Suppressor macrophage treated with lipopolysaccharide for 4 hours (primary cell): ENCODE results near the gene NBL1.
A peak's percentile ranks its signal among the peaks of the same experiment; 100 is the strongest.

Source experiments
- DNase-seq: peaks from one replicate; pipeline ENCODE4 v3.0.0-alpha.2; 2020

The NBL1 gene

DNA sequence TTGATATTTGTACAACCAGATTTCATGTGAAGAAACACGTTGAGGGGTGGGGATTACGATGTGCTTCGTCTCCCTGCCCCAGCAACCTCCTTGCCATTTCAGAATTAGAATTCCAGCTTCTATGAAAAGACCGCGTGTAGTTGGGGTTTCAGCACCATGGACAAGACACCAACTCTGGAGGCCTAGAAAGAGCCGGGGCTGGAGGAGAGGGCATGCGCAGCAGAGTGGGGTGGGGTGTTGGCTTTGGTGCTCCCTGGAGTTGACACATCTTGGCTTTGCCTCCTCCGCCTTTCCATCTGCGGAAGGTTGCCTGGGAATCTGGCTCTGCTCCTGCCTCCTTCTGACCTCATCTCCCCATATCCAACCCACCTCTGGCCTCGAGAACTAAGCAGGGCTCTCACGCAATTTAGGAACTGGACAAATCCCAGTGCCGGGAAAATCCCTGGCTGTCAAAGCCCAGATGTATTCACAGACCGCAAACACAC, 32.4 kb downstream of the NBL1 start:
- peak; percentile 23 for DNase-seq

DNA sequence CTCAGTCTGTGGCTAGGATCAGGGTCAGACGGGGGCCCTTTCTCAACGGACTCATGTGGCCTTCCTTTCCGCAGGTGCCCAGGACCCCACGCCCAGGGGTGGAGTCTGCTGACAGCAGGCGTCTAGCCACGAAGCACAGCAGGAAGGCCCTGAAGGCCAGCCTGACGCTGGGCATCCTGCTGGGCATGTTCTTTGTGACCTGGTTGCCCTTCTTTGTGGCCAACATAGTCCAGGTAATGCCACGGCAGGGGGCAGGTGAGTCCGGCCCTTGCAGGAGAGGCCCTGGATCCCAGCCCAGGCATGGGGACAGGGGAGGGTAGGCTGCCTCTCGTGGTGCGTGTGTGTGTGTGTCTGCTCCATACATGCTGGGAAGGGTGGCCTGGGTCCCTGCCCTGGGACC, 34.4 kb downstream of the NBL1 start:
- no peak for DNase-seq

DNA sequence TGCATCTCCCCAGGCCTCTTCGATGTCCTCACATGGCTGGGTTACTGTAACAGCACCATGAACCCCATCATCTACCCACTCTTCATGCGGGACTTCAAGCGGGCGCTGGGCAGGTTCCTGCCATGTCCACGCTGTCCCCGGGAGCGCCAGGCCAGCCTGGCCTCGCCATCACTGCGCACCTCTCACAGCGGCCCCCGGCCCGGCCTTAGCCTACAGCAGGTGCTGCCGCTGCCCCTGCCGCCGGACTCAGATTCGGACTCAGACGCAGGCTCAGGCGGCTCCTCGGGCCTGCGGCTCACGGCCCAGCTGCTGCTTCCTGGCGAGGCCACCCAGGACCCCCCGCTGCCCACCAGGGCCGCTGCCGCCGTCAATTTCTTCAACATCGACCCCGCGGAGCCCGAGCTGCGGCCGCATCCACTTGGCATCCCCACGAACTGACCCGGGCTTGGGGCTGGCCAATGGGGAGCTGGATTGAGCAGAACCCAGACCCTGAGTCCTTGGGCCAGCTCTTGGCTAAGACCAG, 34.9 kb downstream of the NBL1 start:
- DNase-seq = no peak

DNA sequence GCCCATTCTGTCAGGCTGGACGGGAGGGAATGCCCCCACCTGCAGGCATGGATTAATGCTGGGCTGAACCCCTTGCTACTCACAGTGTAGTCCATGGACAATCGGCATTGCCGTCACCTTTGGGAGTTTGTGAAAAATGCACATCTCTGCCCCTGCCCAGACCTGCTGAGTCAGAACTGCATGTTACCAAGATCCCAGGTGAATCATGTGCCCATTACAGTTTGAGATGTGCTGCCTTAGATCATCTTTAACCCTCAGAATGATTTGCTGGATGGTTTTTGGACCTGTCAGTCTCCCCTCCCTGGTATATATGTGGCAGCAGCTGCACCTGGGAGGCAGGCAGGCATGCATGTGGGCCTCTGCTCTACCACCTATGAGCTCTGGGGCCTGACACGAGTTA, 35.6 kb downstream of the NBL1 start:
- DNase-seq = no peak

DNA sequence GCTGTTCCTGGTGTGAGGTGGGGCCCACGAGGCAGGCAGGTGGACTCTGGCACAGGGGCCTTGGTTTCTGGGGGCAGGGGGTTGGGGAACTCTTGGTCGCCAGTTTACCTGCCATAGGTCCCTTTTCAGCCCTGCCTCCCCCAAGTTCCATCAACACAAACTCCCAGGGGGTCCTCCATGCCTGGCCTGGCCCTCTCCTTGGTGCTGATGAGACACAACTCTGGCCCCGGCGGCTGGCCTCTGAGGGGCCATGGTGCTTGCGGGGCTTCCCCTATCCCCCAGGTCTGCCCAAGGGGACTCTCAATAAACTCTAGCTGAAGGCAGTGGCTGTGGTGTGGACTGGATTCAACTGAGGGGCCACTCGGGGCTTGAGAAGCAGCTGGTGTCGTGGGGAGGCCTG, 36.5 kb downstream of the NBL1 start:
- DNase-seq = no peak

DNA sequence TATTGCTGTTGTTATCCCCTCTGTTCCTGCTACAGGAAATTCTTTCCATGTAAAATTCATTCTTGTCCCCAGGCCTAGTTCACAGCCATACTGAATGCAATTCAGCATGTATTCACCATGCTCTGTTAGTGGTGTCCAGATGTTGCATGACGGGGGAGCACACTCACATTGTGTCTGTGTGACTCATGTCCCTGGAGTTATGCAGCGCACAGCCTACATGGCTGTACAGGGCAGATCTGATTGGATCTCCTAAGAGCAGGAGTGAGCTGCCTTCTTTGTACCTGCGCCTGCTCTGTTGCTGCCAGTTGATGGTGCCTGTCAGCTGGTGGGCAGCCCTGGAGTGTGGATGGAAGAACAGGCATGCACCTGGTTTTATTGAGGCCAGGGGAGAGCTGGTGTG, 38.1 kb downstream of the NBL1 start:
- DNase-seq = no peak

DNA sequence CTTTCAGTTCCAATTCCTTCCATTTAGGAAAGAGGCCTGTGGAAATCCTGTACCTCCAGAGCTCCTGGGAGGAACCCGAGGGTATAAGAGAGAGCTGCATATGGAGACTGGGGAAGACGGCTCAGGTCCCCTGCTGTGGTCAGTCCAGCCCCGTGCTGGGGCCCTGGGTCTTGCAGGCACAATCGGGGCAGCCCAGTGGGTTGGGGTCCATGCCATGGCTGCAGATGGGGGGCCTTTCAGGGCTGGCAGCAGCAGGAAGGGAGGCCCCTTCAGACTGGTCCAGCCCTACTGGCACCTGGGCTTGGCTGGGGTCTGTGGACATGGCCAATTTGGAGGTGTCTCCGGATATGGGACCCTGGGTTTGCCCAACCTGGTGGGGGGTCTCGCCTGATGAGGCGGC, 38.8 kb downstream of the NBL1 start:
- DNase-seq = no peak

DNA sequence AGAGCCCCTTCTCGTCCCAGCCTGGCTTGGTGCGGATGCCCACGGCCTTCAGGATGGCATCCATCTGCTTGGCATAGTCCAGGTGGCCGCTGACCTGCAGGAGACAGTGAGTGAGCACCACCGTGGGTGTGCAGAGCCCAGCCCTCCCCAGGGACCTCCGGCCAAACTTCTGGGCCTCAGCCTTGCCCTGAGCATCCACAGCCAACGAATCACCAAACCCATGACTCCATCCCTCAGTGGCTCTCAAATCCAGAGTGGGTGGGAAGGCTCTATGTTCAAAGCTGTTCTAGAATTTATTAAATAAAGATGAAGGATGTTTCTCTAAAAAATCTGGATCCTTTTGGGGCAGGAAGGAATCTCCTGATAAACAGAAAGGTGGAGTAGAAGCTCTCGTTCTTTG, 39.2 kb downstream of the NBL1 start:
- no peak for DNase-seq

DNA sequence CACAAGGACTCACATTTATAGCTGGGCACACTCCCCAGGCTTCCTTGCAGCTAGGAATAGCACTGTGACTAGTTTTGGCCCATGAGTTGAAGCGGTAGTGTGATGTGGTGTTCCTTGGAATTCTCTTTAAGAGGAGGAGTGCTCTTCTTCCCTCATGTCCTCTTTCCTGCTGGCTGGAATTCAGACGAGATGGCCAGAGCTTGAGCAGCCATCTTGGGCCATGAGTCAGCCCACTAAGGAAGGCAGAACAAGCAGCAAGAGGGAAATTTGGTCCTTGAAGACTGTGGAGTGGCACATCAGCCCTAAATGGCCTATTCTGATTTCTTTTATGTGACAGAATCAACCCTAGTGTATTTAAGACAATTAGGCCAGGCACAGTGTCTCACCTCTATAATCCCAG, 40.6 kb downstream of the NBL1 start:
- DNase-seq = no peak

DNA sequence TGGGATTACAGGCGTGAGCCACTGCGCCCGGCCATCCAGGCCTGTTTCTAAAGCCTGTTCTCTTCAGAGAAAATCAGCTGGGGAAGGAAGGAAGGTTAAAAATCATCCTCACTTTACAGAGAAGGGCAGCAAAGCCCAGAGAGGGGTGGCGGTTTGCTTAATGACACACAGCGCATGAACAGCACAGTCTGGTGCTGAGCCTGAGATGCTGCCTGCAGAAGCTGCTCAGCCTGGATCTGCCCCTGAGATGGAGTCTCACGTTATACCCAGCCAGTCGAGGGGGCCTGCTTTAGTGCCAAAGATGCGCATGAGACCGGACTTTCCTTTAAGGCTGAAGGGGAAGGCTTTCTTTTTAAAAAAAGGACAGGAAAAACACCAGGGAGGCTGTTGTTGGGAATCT, 41.9 kb downstream of the NBL1 start:
- DNase-seq = no peak

DNA sequence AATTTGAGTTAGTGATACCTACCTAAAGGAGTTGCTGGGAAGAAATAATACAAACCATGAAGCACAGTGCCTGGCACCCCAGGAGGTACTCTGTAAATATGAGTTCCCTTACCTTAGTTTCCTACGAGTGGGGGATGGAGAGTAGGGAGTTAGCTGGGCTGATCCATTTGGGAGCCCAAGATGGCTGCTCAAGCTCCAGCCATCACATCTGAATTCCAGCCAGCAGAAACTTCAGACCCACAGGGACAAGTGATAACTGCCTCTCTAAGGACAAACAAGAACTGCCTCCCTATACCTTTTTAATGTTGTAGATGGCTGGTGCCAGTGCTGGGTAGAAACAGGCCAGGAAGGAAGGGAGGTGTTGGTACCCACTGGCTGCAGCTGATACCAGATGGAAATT, 43.3 kb downstream of the NBL1 start:
- no peak for DNase-seq

DNA sequence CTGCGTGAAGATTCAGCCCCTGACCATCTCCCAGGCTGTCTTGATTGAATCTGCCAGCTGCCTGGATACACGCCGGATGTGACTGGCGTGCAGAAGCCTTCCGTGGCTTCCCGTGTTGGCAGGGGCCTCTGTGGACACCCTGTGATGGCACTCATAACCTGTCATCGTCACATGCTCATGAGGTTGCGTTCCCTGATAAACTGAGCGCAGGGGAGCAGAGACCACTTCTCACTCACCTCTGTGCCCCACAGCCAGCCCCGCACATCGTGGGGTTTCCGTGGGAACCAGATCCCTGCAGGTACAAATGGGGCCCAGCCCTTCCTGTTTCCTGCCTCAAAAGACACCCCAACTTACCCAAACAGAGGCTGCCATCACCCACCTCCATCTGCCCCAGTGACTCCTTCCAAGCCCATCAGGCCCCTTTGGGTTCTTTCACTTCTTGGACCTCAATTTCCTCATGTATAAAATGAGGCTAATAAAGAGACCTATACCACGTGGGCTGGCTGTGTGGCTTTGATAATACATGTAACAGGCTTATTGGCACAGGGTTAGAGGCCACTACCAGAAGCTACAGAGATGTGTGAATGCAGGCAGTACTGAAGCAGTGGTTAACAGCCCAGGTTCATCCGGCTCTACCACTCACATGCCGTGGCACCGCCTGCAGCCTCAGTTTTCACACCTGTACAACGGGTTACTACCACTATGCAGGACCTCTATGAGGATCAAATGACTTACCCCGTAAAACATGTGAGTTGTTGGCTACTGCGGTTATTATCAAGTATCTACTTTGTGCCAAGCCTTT, 44.1 kb downstream of the NBL1 start:
- DNase-seq = no peak

DNA sequence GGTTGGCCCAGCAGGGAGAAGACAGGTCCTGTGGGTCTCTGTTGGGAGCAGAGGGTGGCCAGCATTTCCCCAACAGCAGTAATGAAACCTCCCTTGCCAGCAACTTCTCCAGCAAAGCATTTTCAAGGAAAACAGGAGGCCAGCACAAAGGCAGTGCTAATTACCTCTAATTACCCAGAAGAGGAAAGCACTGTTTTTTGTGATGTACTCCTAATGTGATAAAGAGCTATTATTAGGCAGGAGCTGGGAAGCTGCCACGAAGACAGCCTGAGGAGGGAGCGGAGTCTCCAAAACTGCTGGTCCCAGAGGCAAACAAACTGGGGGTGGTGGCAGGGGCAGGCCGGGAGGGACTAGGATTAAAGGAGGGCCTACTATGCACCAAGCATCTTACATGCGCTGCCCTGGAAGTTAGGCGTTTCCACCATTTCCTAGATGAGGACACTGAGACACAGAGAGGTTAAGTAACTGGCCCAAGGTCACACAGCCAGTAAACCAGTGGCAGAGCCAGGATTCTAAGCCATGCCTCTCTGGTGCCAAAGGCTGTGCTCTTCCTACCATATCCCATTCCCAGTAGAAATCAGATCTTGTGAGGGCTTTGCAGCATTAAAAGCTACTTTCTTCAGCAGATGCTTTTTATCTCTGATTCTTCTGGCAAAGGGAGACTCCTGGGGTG, 45.1 kb downstream of the NBL1 start:
- DNase-seq = no peak

DNA sequence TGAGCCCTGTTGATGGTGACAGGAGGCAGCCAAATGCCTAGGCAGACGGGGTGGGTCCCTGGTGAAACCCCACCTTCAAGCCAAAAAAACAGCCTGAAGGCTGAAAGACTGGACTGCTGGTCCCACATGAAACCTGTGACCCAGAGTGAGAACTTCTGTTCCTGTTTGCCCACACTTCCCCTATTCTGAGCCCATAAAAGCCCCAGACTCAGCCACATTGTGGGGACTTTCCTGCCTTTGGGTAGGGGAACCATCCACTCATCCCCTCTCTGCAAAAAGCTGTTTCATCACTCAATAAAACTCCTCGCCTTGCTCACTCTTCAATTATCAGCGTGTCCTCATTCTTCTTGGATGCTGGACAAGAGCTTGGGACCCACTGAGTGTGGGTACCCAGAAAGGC, 45.7 kb downstream of the NBL1 start:
- DNase-seq = peak; percentile 46

DNA sequence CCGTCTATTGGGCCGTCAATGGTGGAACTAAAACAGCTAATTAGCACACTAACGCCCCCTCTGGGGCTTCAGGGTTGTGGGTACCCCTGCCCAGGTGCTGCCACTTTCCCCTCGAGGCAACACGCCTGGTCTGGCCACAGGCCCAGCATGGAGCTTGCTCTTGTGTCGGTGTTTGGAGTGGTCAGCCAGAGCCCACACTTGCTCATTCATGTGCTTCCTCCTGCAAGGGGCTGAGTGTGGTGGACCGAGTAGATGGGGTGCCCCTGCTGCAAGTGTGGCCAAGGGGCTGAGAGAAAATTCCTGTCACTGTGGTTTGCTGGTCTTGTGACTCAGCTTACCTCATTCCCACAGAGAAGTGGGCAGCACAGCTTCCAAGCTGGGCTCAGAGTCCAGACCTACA, 46.2 kb downstream of the NBL1 start:
- no peak for DNase-seq

DNA sequence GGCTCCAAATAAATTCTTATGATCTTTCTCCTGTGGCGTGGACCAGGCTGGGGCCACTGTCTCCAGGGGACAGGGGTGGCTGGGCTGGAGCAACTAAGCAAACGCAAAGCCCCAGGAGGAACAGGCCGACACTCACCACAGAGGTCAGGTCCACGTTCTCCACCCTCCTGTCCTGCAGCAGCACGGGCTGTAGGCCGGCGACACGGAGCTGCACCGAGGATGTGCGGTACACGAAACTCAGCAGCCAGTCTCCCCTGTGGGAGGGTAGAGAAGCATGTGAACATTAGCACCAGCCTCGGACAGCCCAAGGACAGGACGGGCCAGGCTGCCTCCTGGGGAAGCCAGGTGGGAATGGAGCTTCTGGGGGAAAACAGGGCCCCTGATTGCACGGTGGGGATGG, 50.2 kb downstream of the NBL1 start:
- DNase-seq = no peak

DNA sequence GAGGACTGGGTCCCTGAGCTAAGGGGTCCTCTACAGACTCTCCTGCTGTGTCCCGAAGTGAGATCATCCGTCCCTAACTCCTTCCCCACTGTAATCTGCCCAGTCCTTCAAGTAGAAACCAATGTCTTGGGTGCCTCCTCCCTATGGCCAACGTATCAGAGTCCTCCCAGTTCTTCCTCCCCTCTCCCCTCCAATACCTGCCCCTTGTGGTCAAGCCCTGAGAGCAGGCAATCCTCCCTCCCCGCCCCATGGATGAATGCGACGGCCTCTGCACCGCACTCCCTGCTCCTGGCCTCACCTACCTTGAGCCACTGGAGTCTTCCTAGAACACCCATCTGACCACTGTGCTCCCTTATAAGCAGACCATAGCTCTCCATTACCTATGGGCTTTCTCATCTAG, 51.7 kb downstream of the NBL1 start:
- DNase-seq = no peak

DNA sequence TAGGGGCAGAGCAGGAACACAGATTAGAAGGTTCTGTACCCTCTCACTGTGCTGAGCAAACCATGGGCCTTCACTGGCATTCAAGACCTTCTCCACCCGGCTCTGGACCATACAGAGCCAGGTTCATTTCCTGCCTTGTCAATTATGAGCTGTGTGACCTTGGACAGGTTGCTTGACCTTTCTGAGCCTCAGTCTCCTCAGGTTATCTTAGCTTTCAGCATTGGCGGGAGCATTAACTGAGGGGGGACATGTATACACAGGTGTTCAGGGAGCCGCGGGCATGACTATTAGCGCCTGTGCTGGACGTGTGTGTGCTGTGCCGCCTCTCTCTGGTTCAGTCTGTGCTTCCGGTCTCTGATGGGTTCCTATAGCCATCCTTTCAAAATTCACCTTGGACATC, 52.7 kb downstream of the NBL1 start:
- no peak for DNase-seq

DNA sequence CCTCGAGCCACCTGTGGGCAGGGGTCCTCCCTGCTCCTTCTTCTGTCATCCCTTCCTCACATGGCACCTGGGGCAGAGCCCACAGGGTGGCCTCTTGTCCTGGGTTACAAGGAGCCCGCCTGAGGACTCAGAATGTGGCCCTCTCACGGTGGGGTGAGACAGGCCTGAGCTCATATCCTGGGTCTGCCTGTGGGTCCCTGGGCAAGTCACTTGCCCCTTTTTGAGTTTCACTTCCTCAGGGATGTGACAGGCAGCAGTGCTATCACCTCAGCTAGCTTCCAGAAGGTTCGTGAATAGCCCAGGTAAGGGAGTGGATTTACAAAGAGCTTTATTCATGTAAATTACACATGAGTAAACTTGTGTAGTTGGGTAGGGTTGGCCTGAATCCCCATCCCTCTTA, 54.1 kb downstream of the NBL1 start:
- DNase-seq = no peak

DNA sequence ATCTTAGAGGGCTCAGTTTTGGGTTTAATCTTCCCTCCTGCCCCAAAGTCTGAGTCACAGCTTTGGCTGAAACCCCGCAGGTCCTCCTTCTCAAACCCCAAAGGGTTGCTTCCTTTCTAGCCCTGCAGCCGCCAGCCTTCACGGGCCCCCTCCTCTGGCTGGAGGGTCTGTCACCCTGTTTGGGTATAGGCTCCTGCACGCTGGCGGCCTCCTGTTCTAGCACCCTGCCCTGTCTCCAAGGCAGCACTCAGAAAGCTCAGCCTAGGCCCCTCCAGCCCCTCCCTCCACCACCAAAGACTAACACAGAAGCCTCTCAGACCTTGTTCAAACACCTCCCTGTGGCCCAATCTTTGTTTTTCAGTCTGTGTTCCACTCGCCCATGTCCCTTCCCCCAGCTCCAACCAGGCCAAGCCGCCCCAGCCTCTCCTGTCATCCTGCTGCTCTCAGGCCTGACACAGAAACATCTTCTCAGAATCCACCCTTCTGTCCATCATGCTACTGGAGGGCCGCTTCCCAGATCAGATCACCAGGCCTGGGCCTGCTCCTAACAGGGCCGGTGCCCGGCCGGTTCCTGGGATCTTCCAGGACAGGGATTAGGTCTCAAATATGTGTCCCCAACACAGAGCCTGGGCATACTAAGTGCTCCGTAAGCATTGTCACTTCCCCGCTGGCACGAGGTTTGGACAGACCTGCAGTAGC, 56.1 kb downstream of the NBL1 start:
- no peak for DNase-seq

DNA sequence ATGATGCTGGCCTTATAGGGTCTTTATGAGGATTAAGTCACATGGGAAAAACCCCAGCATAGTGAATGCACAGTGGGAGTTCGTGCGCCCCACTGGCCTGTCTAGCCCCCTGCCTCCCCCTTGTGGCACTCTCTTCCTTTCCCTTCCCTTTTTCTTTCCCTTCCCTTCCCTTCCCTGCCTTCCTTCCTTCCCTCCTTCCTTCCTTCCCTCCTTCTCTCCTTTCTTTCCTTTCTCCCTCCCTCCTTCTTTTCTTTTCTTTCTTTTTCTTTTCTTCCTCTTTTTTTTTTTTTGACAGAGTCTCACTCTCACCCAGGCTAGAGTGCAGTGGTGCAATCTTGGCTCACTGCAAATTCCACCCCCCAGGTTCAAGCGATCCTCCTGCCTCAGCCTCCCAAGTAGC, 59.2 kb downstream of the NBL1 start:
- no peak for DNase-seq

DNA sequence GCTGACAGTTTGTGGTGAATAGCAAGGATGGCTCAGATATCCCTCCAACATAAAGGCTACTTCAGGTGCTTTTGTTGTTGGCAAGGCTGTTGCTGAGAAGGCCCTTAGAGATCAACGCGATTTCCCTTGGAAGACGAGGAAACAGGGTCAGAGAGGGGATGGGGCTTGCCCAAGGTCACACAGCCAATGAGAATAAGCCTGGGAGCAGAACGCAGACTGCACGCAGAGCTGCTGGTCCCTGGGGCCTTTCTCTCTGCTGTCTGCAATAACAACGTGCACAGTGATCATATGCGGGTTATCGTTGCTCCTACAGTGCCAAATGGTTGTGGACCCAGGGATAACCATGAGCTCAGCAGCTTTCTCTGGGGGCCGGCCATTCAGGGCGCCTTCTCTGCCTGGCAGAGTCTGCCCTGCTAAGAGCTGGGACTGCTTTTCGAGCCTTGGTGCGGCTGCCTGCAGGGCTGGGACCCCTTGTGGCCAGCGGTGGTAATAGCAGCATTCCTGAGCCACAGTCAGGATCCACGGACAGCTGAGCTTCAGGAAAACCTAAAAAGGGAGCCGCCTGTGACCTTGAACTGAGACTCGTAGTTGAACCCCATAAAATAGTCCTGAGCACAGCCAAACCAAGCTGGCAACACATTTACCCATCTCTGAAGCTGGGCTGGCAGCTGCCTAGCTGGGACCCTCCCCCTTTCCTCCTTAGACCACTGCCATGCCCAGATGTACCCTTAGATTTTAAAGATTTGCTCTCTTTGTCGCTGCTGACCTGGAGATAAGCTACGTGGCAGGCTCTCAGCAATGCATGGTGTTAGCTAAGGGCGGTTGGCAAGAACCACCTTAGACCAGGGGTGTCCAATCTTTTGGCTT, 60.4 kb downstream of the NBL1 start:
- peak; percentile 69 for DNase-seq

DNA sequence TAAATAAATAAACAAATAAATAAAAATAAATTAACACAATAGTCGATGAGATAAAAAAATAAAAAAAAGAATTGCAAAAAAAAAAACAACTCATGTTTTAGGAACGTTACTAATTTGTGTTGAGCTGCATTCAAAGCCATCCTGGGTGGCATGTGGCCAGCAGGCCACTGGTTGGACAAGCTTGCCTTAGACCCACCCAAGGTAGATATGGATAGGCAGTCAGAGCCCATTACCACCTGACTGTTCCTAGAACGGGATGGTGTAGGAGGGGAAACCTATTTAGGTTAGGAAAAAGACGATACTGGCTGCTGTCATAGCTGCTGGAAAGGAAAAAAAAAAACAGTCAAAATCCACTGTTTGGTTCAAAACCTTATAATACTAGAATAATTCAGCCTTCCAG, 61.4 kb downstream of the NBL1 start:
- no peak for DNase-seq
